Panc1 (cell line): ENCODE data around the gene DMBT1. TPM values are rescaled to one million over a fixed set of nuclear protein-coding genes. Genes with fewer than 3 reads are reported as not detected.

ENCODE experiments used
- ATAC-seq: fragments of 200-7000 bp; cut with Tn5 transposase; 2 replicates; pipeline ENCODE4 v1.9.1; 2020; ENCODE audit warnings: mild to moderate bottlenecking, moderate library complexity
- BruUV-seq: library from RNA; stranded (reverse); fragments of 400-500 nt; replicated peaks from 2 replicates; lab custom pipeline; 2021; lab: Mats Ljungman, UMichigan
- CTCF ChIA-PET: fragments of 300-600 bp; sonication (Branson Sonifier 250); formaldehyde crosslinking; loops from one replicate; lab custom pipeline; 2022; ENCODE audit warnings: antibody characterized with exemption; lab: Charles Lee
- POLR2A ChIA-PET: fragments of 300-600 bp; sonication (Branson Sonifier 250); formaldehyde crosslinking; loops from one replicate; lab custom pipeline; 2022; ENCODE audit warnings: antibody characterized with exemption; lab: Charles Lee
- DNase-seq: peaks from one replicate; pipeline ENCODE4 v3.0.0-alpha.2; 2010; ENCODE audit warnings: low read depth, low spot score
- H3K27ac ChIP-seq: 2 replicates; pipeline ENCODE4 v1.5.1; 2011; ENCODE audit warnings: mild to moderate bottlenecking, low read length, inconsistent platforms
- H3K27me3 ChIP-seq: fragments of 200-500 bp; sonication (Bioruptor generic); 2 replicates; pipeline ENCODE4 v1.6.0; 2014; ENCODE audit warnings: low read length, inconsistent platforms; ENCODE audit not compliant: control insufficient read depth, insufficient read depth
- H3K36me3 ChIP-seq: fragments of 200-500 bp; sonication (Bioruptor generic); 2 replicates; pipeline ENCODE4 v1.5.1; 2014; ENCODE audit warnings: inconsistent platforms, mild to moderate bottlenecking, low read length, moderate library complexity; ENCODE audit not compliant: control insufficient read depth, insufficient read depth
- H3K4me1 ChIP-seq: 2 replicates; pipeline ENCODE4 v1.5.1; 2011; ENCODE audit warnings: inconsistent platforms, mild to moderate bottlenecking, low read length, moderate library complexity; ENCODE audit not compliant: control insufficient read depth, insufficient read depth
- H3K4me3 ChIP-seq, 2 experiments: 2 replicates each; pipeline ENCODE4 v1.5.1; 2011 to 2012; ENCODE audit warnings: low read depth in 2 of 2, low read length in 2 of 2, mild to moderate bottlenecking in 2 of 2, inconsistent platforms in 1 of 2, moderate library complexity in 1 of 2
- H3K9me3 ChIP-seq: fragments of 200-500 bp; sonication (Bioruptor generic); 2 replicates; pipeline ENCODE4 v1.5.1; 2014; ENCODE audit warnings: low read depth, mild to moderate bottlenecking, inconsistent platforms, low read length, moderate library complexity; ENCODE audit not compliant: control insufficient read depth, insufficient read depth
- CTCF ChIP-seq: fragments of 450-650 bp; IDR thresholded peaks from 2 replicates; pipeline ENCODE4 v1.5.1; 2017; ENCODE audit warnings: mild to moderate bottlenecking
- POLR2AphosphoS5 ChIP-seq: IDR thresholded peaks from 2 replicates; pipeline ENCODE4 v1.6.1; 2012; ENCODE audit warnings: mild to moderate bottlenecking, low read depth, low read length, moderate library complexity
- REST ChIP-seq, 2 experiments: IDR thresholded peaks; 2 replicates each; pipeline ENCODE4 v1.6.1; 2011 to 2012; ENCODE audit warnings: low read depth in 2 of 2, control low read depth in 1 of 2, low read length in 1 of 2, mild to moderate bottlenecking in 1 of 2, moderate library complexity in 1 of 2; ENCODE audit not compliant: insufficient read depth in 1 of 2
- SIN3A ChIP-seq: IDR thresholded peaks from 2 replicates; pipeline ENCODE4 v1.6.1; 2012; ENCODE audit warnings: low read depth, mild to moderate bottlenecking, low read length, moderate library complexity, borderline replicate concordance; ENCODE audit not compliant: insufficient read depth
- TCF7L2 ChIP-seq: IDR thresholded peaks from 2 replicates; pipeline ENCODE4 v1.6.1; 2011; ENCODE audit warnings: mild to moderate bottlenecking, low read depth, low read length, inconsistent platforms
- in situ Hi-C: cut with HindIII; loops from 2 replicates; pipeline ENCODE4 v1.10.0; 2016; ENCODE audit warnings: low sequenced_read_pairs, low pct_unique_long_range_greater_than_20kb
- intact Hi-C: fragments of 100-400 bp; cut with micrococcal nuclease; formaldehyde crosslinking; loops from one replicate; pipeline ENCODE4 v1.10.0; 2022; ENCODE audit not compliant: unreplicated experiment
- total RNA-seq: library from RNA; stranded (reverse); gene quantifications from one replicate; pipeline ENCODE4 v1.2.1, GENCODE V29; 2021; ENCODE audit not compliant: unreplicated experiment

DMBT1 gene
- total RNA-seq, 1 experiment from 2014 or later: 0.05 TPM

GRCh38 chr10:122543676-122544445 lies 16.7 kb upstream of the DMBT1 start:
- no peak overlapping the region for H3K4me3 ChIP-seq
- BruUV-seq: no TSS peak
- no peak for TF ChIP-seq SIN3A
- DNase-seq (no peak), ATAC-seq (no peak)
- H3K9me3 ChIP-seq: no peaks in the 10 kb centered on the region
- no peaks in the 10 kb centered on the region for H3K36me3 ChIP-seq
- peaks cover 6% of the 10 kb centered on the region; the same call in 1 of the 2 replicates for H3K27me3 ChIP-seq
- POLR2A ChIA-PET: no interaction called here
- intact Hi-C loops (no loop called here), in situ Hi-C loops (no loop called here)
- no peak overlapping the region for H3K27ac ChIP-seq
- CTCF ChIA-PET: no interaction called here
- H3K4me1 ChIP-seq: no peaks in the 10 kb centered on the region

GRCh38 chr10:122544493-122544892 lies 16.1 kb upstream of the DMBT1 start:
- ChIA-PET POLR2A (interaction anchor here (0.6 kb wide), 1 partner anchor 1872 kb away, joined by 5 read pairs; no protein-coding TSS in a partner anchor), CTCF (interaction anchor here (0.6 kb wide), 1 partner anchor 68 kb away, joined by 6 read pairs; no protein-coding TSS in a partner anchor)
- H3K4me1 ChIP-seq: no peaks in the 10 kb centered on the region
- H3K4me3 ChIP-seq: no peak overlapping the region
- H3K36me3 ChIP-seq: no peaks in the 10 kb centered on the region
- no peaks in the 10 kb centered on the region for H3K9me3 ChIP-seq
- TF ChIP-seq SIN3A: no peak
- no peak for TF ChIP-seq POLR2AphosphoS5
- no peak for TF ChIP-seq TCF7L2
- no peak for TF ChIP-seq CTCF
- no peak for TF ChIP-seq REST (IDR thresholded peaks at IDR 0.05; ENCODE audit: insufficient read depth in 1 of 2, low read depth in 2 of 2, low read length in 1 of 2)
- DNase-seq (no peak), ATAC-seq (no peak)
- peaks cover 6% of the 10 kb centered on the region; the same call in 1 of the 2 replicates for H3K27me3 ChIP-seq
- no TSS peak for BruUV-seq
- in situ Hi-C loops (no loop called here), intact Hi-C loops (no loop called here)
- no peak overlapping the region for H3K27ac ChIP-seq

- Histone ChIP-seq H3K27me3 (0 out of 2 replicates have a peak, but pooled peaks cover 5% of the 10 kb centered on the region), H3K9me3 (no peaks in the 10 kb centered on the region), H3K4me3 (no peak overlapping the region), H3K4me1 (no peaks in the 10 kb centered on the region), H3K36me3 (no peaks in the 10 kb centered on the region), H3K27ac (no peak overlapping the region)
- POLR2A ChIA-PET: no interaction called here
- DNase-seq: no peak
- CTCF ChIA-PET: no interaction called here
- BruUV-seq: no TSS peak
- intact Hi-C loops: no loop called here
- TF ChIP-seq REST (IDR thresholded peaks at IDR 0.05; ENCODE audit: insufficient read depth in 1 of 2, low read depth in 2 of 2, low read length in 1 of 2) (no peak), TCF7L2 (no peak)
- in situ Hi-C loops: no loop called here
- ATAC-seq: no peak
Measured at GRCh38 chr10:122546242-122546641, 14.3 kb upstream of the DMBT1 start.
